BE2C (cell line): ENCODE measurements around the gene AQP3.
"Not testable (repeated sequence)": the region's sequence is repeated elsewhere in the genome, so short reads cannot be mapped to it uniquely, and the experiment has no call there.

Experiments
- DNase-seq: peaks from one replicate; pipeline ENCODE4 v3.0.0-alpha.2; 2020
- H3K27me3 ChIP-seq: fragments of 250-450 bp; sonication (Bioruptor Pico); 2 replicates; pipeline ENCODE4 v1.5.1; 2020; ENCODE audit warnings: mild to moderate bottlenecking
- H3K36me3 ChIP-seq: fragments of 250-450 bp; sonication (Bioruptor Pico); 2 replicates; pipeline ENCODE4 v1.5.1; 2020; ENCODE audit warnings: mild to moderate bottlenecking
- H3K4me1 ChIP-seq: fragments of 250-450 bp; sonication (Bioruptor Pico); 2 replicates; pipeline ENCODE4 v1.5.1; 2020
- H3K4me3 ChIP-seq: 2 replicates; pipeline ENCODE4 v1.5.1; 2011; ENCODE audit warnings: low read depth, low read length
- H3K9me3 ChIP-seq: fragments of 250-450 bp; sonication (Bioruptor Pico); 2 replicates; pipeline ENCODE4 v1.5.1; 2020
- CTCF ChIP-seq: IDR thresholded peaks from 2 replicates; pipeline ENCODE4 v1.5.1; 2012; ENCODE audit warnings: mild to moderate bottlenecking, low read depth, low read length

The AQP3 gene

GRCh38 chr9:33425128-33425533 lies 22.3 kb downstream of the AQP3 start:
- no peak for TF ChIP-seq CTCF
- H3K4me1 ChIP-seq = no peaks in the 10 kb centered on the region
- no peaks in the 10 kb centered on the region for H3K9me3 ChIP-seq
- no peaks in the 10 kb centered on the region for H3K36me3 ChIP-seq
- no peaks in the 10 kb centered on the region for H3K27me3 ChIP-seq
- DNase-seq = no peak
- no peak overlapping the region for H3K4me3 ChIP-seq

- H3K27me3 ChIP-seq, DNase-seq, H3K36me3 ChIP-seq, H3K4me1 ChIP-seq, H3K9me3 ChIP-seq, H3K4me3 ChIP-seq: not testable (repeated sequence)
Measured at GRCh38 chr9:33424492-33424891, 22.9 kb downstream of the AQP3 start.

GRCh38 chr9:33424043-33424442 lies 23.4 kb downstream of the AQP3 start:
- H3K4me3 ChIP-seq, H3K36me3 ChIP-seq, H3K9me3 ChIP-seq, H3K27me3 ChIP-seq, DNase-seq, H3K4me1 ChIP-seq: not testable (repeated sequence)

DNA sequence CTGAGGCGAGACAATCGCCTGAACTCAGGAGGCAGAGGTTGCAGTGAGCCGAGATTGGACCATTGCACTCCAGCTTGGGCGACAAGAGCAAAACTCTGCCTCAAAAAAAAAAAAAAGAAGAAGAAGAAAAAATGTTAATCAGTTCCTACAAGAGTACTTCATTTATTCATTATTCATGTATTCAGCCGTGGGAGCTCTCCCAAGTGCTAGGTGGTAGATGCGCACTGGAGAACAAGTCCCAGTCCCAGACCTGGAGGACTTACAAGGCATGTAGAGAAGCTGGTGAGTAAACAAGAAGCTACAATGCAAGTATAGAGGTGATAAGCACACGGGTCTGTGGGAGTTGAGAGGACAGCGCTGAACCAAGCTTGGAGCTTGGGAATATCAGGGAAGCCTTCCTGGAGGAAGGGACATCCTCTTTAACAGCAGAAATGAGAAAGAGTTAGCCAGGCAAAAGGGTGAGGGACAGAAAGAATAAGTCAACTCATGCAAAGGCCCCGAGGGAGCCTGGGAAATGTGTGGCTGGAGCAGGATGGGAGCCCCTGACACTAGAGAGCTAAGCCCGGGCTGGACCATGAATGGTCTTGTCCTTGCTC lies 27.6 kb downstream of the AQP3 start:
- no peaks in the 10 kb centered on the region for H3K27me3 ChIP-seq
- no peak for TF ChIP-seq CTCF
- H3K4me3 ChIP-seq = no peak overlapping the region
- no peaks in the 10 kb centered on the region for H3K36me3 ChIP-seq
- no peak for DNase-seq
- no peaks in the 10 kb centered on the region for H3K9me3 ChIP-seq
- H3K4me1 ChIP-seq = no peaks in the 10 kb centered on the region

DNA sequence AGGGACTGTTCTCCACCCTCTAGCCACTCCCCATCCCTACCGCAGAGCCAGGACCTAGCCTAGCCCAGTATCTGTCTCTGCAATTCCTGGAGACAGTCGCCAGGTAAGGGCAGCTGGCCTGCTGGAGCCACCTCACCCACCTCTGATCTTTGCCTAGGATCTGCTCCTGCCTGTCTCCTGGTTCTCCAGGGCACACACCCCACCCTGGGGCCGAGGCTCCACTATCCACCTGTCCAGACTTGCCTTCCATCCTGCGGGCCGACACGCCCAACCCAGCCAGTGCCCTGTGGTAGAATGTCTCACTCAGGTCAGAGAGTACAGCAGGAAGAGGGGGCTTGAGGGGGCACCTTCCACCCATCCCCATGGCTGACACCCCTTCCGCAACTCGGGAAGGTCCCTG lies 29.3 kb downstream of the AQP3 start:
- no peaks in the 10 kb centered on the region for H3K9me3 ChIP-seq
- DNase-seq = no peak
- no peaks in the 10 kb centered on the region for H3K4me1 ChIP-seq
- no peak overlapping the region for H3K4me3 ChIP-seq
- no peak for TF ChIP-seq CTCF
- no peaks in the 10 kb centered on the region for H3K27me3 ChIP-seq
- no peaks in the 10 kb centered on the region for H3K36me3 ChIP-seq

DNA sequence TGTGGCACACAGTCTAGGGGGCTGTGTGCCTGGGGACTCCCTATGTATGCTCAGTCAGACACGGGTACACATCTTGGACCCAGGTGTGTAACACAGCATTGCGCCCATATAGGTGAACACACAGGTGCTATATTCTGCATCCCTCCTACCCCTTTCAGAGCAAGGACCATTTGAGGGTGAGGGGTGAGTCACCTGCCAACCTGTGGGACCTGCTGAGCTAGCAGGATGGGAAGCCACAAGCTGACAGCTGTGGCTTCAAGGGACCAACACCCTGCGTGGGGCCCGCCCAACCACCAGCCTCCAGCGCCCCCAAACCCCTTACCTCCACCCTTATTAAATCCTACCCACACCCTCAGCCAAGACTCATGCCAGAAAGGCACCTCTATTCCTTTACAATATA lies 30.4 kb downstream of the AQP3 start:
- Histone ChIP-seq H3K36me3 (no peaks in the 10 kb centered on the region), H3K27me3 (no peaks in the 10 kb centered on the region), H3K4me1 (no peaks in the 10 kb centered on the region), H3K4me3 (no peak overlapping the region), H3K9me3 (no peaks in the 10 kb centered on the region)
- no peak for TF ChIP-seq CTCF
- no peak for DNase-seq

GRCh38 chr9:33415501-33416038 lies 31.8 kb downstream of the AQP3 start:
- peak; percentile 73 for TF ChIP-seq CTCF
- Histone ChIP-seq H3K4me3 (no peak overlapping the region), H3K27me3 (no peaks in the 10 kb centered on the region), H3K9me3 (no peaks in the 10 kb centered on the region), H3K4me1 (no peaks in the 10 kb centered on the region), H3K36me3 (no peaks in the 10 kb centered on the region)
- peak; percentile 67 for DNase-seq
